Karpas-422 (cell line): ENCODE measurements around the gene ATP5PF. TPM values are rescaled to one million over a fixed set of nuclear protein-coding genes. Genes with fewer than 3 reads are reported as not detected.
A peak's percentile ranks its signal among the peaks of the same experiment; 100 is the strongest.

Experiments used
- DNase-seq: peaks from one replicate; pipeline ENCODE4 v3.0.0-alpha.2; 2015
- H2AFZ ChIP-seq: fragments of 200-600 bp; sonication (generic); 2 replicates; pipeline ENCODE4 v1.6.1; 2014; ENCODE audit warnings: antibody characterized with exemption, low read length, mixed read lengths
- H3K27ac ChIP-seq: fragments of 200-600 bp; sonication (generic); 2 replicates; pipeline ENCODE4 v1.5.1; 2014; ENCODE audit warnings: mild to moderate bottlenecking, low read length, moderate library complexity
- H3K27me3 ChIP-seq: fragments of 200-600 bp; sonication (generic); 2 replicates; pipeline ENCODE4 v1.6.1; 2014; ENCODE audit warnings: low read length, mixed read lengths
- H3K36me3 ChIP-seq: fragments of 200-600 bp; sonication (generic); 2 replicates; pipeline ENCODE4 v1.6.1; 2014; ENCODE audit warnings: low read length, mixed read lengths; ENCODE audit not compliant: insufficient read depth
- H3K4me1 ChIP-seq: fragments of 200-600 bp; sonication (generic); 2 replicates; pipeline ENCODE4 v1.6.1; 2014; ENCODE audit warnings: mild to moderate bottlenecking, low read length, mixed read lengths
- H3K4me2 ChIP-seq: fragments of 200-600 bp; sonication (generic); 2 replicates; pipeline ENCODE4 v1.6.1; 2014; ENCODE audit warnings: low read length, low read depth, mild to moderate bottlenecking; ENCODE audit not compliant: poor library complexity, severe bottlenecking
- H3K4me3 ChIP-seq: fragments of 200-600 bp; sonication (generic); 2 replicates; pipeline ENCODE4 v1.5.1; 2014; ENCODE audit warnings: mild to moderate bottlenecking, antibody characterized with exemption, low read length, mixed read lengths
- H3K79me2 ChIP-seq: fragments of 200-600 bp; sonication (generic); 2 replicates; pipeline ENCODE4 v1.6.1; 2014; ENCODE audit warnings: mild to moderate bottlenecking, low read length, mixed read lengths
- H3K9ac ChIP-seq: fragments of 200-600 bp; sonication (generic); 2 replicates; pipeline ENCODE4 v1.6.0; 2014; ENCODE audit warnings: low read length
- H3K9me2 ChIP-seq: fragments of 200-600 bp; sonication (generic), shearing (Covaris generic); replicated peaks from 2 replicates; pipeline ENCODE4 v1.6.0; 2014; ENCODE audit warnings: mild to moderate bottlenecking, low read length, moderate library complexity; ENCODE audit not compliant: insufficient read depth
- H3K9me3 ChIP-seq: fragments of 300-700, 200-600 bp; sonication (generic); 2 replicates; pipeline ENCODE4 v1.6.1; 2014; ENCODE audit warnings: low read length, mixed read lengths
- H4K20me1 ChIP-seq: fragments of 200-600 bp; sonication (generic); 2 replicates; pipeline ENCODE4 v1.6.1; 2014; ENCODE audit warnings: mild to moderate bottlenecking, antibody characterized with exemption, low read length, low read depth; ENCODE audit not compliant: insufficient read depth
- total RNA-seq: library from RNA; depleted of rRNA; stranded (reverse); fragments of >200 nt; shearing (Covaris generic); gene quantifications from 2 replicates; pipeline ENCODE4 v1.2.3, GENCODE V29; 2014; ENCODE audit warnings: low replicate concordance

The ATP5PF gene
- total RNA-seq, 1 experiment from 2014 or later: 115 TPM

GRCh38 chr21:25735646-25736597 is 1.2 kb upstream of the ATP5PF start:
- peaks cover 10% of the 10 kb centered on the region; the same call in 1 of the 2 replicates for H3K36me3 ChIP-seq
- peak overlapping the region; percentile 27; the same call in 1 of the 2 replicates for H2AFZ ChIP-seq
- peaks cover 60% of the 10 kb centered on the region for H3K4me1 ChIP-seq
- peaks cover 16% of the 10 kb centered on the region; the same call in 1 of the 2 replicates for H4K20me1 ChIP-seq
- peak overlapping the region; percentile 94 for H3K9ac ChIP-seq
- H3K79me2 ChIP-seq: peaks cover 90% of the 10 kb centered on the region
- peak overlapping the region; percentile 95 for H3K4me3 ChIP-seq
- H3K9me3 ChIP-seq: no peaks in the 10 kb centered on the region
- peak overlapping the region; percentile 88 for H3K4me2 ChIP-seq
- DNase-seq: peak; percentile 91
- H3K27ac ChIP-seq: peak overlapping the region; percentile 91
- H3K9me2 ChIP-seq: no peaks in the 10 kb centered on the region
- H3K27me3 ChIP-seq: no peaks in the 10 kb centered on the region

GRCh38 chr21:25734654-25734903 is 125 bp downstream of the ATP5PF start:
- Histone ChIP-seq H3K36me3 (peaks cover 17% of the 10 kb centered on the region; the same call in 1 of the 2 replicates), H3K27ac (peak overlapping the region; percentile 78), H3K79me2 (peaks cover 88% of the 10 kb centered on the region), H3K9ac (peak overlapping the region; percentile 94), H4K20me1 (peaks cover 16% of the 10 kb centered on the region; the same call in 1 of the 2 replicates), H3K9me2 (no peaks in the 10 kb centered on the region), H2AFZ (no peak overlapping the region), H3K4me1 (peaks cover 47% of the 10 kb centered on the region), H3K4me2 (peak overlapping the region; percentile 86), H3K9me3 (no peaks in the 10 kb centered on the region), H3K27me3 (no peaks in the 10 kb centered on the region), H3K4me3 (peak overlapping the region; percentile 95)
- DNase-seq: no peak

- Histone ChIP-seq H3K9me3 (no peaks in the 10 kb centered on the region), H3K36me3 (peaks cover 22% of the 10 kb centered on the region; the same call in 1 of the 2 replicates), H3K4me2 (peak overlapping the region; percentile 86), H3K79me2 (peaks cover 88% of the 10 kb centered on the region), H3K27ac (peak overlapping the region; percentile 78), H3K9me2 (no peaks in the 10 kb centered on the region), H3K4me3 (peak overlapping the region; percentile 95), H3K4me1 (peaks cover 41% of the 10 kb centered on the region), H3K9ac (peak overlapping the region; percentile 94), H2AFZ (no peak overlapping the region), H4K20me1 (peaks cover 16% of the 10 kb centered on the region; the same call in 1 of the 2 replicates), H3K27me3 (no peaks in the 10 kb centered on the region)
- DNase-seq: peak; percentile 62
Observed at GRCh38 chr21:25733859-25734653, 648 bp downstream of the ATP5PF start.

- peaks cover 88% of the 10 kb centered on the region for H3K79me2 ChIP-seq
- DNase-seq: peak; percentile 27
- H3K4me2 ChIP-seq: no peak overlapping the region
- no peak overlapping the region for H3K27ac ChIP-seq
- H3K9me2 ChIP-seq: no peaks in the 10 kb centered on the region
- no peaks in the 10 kb centered on the region for H3K9me3 ChIP-seq
- no peak overlapping the region for H2AFZ ChIP-seq
- peaks cover 40% of the 10 kb centered on the region; the same call in 1 of the 2 replicates for H3K36me3 ChIP-seq
- H3K27me3 ChIP-seq: no peaks in the 10 kb centered on the region
- H3K4me1 ChIP-seq: peaks cover 23% of the 10 kb centered on the region
- H3K9ac ChIP-seq: no peak overlapping the region
- no peak overlapping the region for H3K4me3 ChIP-seq
- H4K20me1 ChIP-seq: peaks cover 16% of the 10 kb centered on the region
Observed at GRCh38 chr21:25732091-25732760, 2.5 kb downstream of the ATP5PF start.

GRCh38 chr21:25722631-25723030 is 12.1 kb downstream of the ATP5PF start:
- Histone ChIP-seq H3K9ac (no peak overlapping the region), H2AFZ (no peak overlapping the region), H3K79me2 (peaks cover 21% of the 10 kb centered on the region), H3K27me3 (no peaks in the 10 kb centered on the region), H4K20me1 (no peaks in the 10 kb centered on the region), H3K4me1 (no peaks in the 10 kb centered on the region), H3K9me2 (no peaks in the 10 kb centered on the region), H3K4me3 (no peak overlapping the region), H3K27ac (no peak overlapping the region), H3K36me3 (peaks cover 46% of the 10 kb centered on the region; the same call in 1 of the 2 replicates), H3K9me3 (no peaks in the 10 kb centered on the region), H3K4me2 (no peak overlapping the region)
- no peak for DNase-seq

GRCh38 chr21:25721987-25722386 is 12.7 kb downstream of the ATP5PF start:
- Histone ChIP-seq H3K36me3 (peaks cover 39% of the 10 kb centered on the region; the same call in 1 of the 2 replicates), H3K9me3 (no peaks in the 10 kb centered on the region), H3K27ac (no peak overlapping the region), H3K4me3 (no peak overlapping the region), H4K20me1 (no peaks in the 10 kb centered on the region), H3K9me2 (no peaks in the 10 kb centered on the region), H3K4me2 (no peak overlapping the region), H3K9ac (no peak overlapping the region), H3K27me3 (no peaks in the 10 kb centered on the region), H3K4me1 (no peaks in the 10 kb centered on the region), H3K79me2 (peaks cover 14% of the 10 kb centered on the region), H2AFZ (no peak overlapping the region)
- DNase-seq: no peak

- Histone ChIP-seq H3K27ac (no peak overlapping the region), H3K4me3 (no peak overlapping the region), H3K79me2 (no peaks in the 10 kb centered on the region), H2AFZ (no peak overlapping the region), H3K36me3 (peaks cover 7% of the 10 kb centered on the region; the same call in 1 of the 2 replicates), H3K4me1 (no peaks in the 10 kb centered on the region), H3K9me2 (no peaks in the 10 kb centered on the region), H4K20me1 (no peaks in the 10 kb centered on the region), H3K27me3 (no peaks in the 10 kb centered on the region), H3K4me2 (no peak overlapping the region), H3K9ac (no peak overlapping the region), H3K9me3 (no peaks in the 10 kb centered on the region)
- DNase-seq: no peak
Observed at GRCh38 chr21:25717491-25718147, 17.1 kb downstream of the ATP5PF start.
